HG03280 (cell line): Measurements from ENCODE around the gene HOXA7.

Source experiments
- ATAC-seq: cut with Tn5 transposase; IDR thresholded peaks from one replicate; pipeline ENCODE4 v1.9.1; 2021; ENCODE audit warnings: mild to moderate bottlenecking, moderate library complexity; ENCODE audit not compliant: unreplicated experiment

HOXA7 gene

DNA sequence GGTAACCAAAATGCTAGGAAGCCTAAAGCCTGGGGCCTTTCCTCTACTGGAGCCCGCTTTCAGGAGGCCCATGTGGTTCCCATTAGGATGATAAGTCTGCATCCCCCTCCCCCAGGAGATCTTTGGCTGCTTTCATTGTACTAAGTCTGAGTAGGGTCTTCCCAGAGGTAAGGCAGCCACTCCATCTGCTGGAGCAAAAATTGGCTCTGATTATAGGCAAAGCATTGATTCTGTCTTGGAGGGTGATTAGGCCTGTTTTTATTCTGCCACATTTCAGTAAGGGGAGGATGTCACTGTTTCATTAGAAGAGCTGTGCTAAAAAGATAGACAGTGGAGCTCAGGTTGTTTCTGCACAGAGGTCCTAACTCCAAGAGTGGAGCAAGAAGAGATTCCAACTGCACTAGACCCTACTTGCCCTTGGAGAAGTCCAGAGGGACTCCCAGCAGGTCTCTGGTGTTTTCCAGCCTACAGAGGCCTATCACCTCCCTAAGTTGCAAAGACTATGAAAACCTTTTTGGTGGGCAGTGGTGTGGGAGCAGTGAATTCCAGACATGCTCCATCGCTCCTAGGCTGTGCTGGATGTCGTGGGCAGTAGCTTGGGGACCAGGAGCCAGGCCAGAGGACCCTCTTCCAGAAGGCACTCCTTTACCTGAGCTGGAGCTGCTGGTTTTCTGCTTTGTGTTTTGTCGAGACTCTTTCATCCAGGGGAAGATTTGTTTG, 46.8 kb downstream of the HOXA7 start:
- ATAC-seq: no peak

DNA sequence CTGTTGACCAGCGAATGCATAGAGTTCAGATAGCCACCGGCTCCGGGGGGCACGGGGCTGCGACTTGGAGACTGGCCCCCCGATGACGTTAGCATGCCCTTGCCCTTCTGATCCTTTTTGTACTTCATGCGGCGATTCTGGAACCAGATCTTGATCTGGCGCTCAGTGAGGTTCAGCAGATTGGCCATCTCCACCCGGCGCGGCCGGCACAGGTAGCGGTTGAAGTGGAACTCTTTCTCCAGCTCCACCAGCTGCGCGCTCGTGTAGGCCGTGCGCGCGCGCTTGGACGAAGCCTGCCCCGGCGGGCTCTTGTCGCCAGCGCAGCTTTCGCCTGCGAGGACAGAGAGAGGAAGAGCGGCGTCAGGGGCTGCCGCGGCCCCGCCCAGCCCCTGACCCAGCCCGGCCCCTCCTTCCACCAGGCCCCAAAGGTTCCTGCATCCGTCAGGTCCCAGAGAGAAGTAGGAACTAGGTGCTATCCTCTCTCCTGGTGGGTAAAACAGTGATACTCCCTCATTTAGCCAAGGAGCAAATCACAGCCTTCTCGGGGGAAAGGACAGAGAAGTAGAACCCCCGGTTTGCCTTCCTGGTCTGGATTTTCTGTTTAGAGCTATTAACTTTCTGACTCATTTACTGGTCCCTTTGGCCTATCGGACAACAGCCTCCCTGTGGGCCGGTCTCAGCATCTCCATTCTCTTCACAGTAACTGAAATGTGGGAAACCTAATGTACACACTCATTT, 47.9 kb downstream of the HOXA7 start:
- ATAC-seq: no peak

DNA sequence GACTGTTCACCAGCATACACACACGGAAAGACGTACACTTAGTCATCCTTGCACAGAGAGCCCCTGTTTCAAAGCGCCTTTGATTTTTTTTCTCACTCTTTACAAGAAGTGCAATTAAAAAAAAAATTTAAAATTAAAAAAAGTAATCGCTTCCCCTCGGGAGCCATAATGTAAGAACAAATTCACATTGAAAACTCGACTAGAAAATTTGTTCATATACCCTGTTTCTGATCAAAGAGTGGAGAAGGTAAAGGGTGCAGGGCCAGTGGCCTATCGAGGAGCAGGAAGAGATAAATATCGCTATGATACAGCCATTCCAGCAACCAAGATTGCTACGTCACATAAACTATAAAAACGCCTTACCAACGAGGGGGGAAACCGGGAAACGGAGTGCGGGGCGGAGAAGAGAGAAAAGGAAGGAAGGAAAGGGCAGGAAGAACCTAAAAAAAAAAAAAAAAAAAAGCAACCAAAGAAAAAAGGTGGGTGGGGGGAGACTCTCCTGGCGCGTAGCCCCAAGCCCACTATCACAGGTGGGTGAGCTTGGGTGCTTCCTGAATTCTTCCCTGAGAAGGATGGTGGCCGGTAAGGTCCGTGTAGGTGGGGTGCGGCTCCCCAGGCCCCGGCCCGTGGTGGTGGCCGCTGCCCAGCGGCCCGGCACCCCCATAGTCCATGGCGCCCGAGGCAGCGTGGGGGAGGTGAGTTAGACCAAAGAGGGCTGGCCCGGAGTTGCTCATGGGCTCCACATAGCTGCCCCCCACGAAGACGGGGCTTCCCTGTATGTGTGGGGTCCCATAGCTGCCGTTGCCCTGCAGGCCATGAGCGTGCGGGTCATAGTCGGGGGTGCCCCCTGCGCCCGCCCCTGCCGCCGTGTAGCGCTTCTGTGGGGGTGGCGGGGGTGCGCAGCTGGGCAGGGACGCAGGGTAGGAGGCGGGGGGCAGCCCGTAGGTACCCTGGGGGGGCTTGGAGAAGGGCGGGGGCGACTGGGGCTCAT, 48.8 kb downstream of the HOXA7 start:
- ATAC-seq: no peak

DNA sequence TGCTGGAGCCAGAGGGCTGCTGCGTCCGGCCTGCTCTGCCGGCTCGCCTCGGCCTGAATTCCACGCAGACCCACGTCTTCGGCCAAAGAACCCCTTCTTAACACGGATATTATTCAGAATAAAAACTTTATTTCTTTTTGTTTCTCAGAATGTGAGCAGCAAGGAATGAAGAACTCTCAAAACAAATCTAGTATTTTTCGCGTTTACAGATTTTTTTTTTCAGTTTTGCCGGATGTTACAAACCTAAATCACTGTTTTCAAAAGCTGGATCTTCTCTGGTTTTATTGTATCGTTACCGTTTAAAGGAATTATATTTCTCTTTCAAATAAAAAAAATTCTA, 49.6 kb downstream of the HOXA7 start:
- ATAC-seq: no peak

DNA sequence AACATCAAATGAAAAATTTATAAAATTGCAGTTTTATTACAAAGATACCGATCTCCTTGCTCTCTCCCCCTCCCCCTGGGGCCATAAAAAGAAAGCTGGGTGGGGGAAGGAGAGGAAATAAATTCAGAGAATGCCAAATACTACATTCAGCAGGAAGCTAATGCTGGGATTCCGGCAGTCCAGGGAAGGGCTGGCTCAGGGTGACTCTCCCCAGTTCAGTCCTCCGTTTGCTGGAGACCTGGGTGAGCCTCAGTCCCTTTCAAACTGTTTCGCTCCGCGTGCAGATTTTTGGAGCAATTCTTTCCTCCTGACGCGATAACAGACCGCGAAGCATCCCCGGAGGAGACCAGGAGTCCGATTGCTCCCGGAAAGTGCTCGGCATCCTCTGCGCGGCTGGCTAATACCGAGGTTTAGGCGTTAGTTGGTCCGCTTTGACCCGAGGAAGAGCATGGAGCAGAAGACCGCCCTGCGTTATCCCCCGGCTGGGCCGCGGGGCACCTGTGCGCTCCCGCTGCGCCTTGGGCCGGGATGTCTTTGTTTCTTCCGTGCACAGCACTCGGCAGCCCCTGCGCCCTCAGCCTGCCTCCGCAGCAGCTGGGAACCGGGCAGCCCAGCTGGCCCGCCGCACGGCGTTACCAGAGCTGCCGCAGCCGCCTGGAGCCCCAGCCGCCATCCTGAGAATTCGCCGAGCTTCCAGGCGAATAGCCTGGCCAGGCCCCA, 50.1 kb downstream of the HOXA7 start:
- ATAC-seq: no peak

DNA sequence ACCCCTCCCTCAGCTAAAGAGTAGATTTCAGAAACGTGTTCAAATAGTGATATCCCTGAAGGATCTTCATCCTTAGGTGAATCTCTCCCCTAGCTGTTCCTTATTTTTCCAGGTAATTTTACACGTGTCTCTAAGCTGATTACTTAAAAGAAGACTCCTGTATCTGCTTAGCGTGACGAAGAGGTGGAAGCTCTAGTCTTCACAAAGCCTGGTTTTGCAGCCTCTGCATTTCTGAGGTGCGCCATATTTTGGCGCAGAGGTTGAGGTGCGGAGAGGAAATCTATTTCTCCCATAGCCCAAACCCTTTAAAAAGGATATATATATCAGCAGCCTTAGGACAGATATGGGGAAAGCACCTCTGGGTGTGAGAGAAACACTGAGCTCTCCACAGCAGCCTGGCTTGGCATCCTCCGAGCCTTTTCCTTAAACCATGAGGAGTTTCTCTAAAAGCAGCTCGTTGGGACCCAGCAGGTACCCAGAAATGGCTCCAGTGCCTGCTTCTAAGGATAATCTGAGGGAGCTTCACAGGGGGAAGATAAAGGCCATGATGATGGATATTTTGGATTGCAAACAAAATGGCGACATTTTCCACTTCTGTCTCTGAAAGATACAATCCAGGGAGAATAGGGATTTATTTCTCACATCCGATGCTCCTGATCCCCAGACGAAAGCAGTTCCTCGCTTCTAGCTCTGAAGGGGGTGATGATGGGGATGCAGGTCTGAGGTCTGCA, 51.0 kb downstream of the HOXA7 start:
- ATAC-seq: no peak

DNA sequence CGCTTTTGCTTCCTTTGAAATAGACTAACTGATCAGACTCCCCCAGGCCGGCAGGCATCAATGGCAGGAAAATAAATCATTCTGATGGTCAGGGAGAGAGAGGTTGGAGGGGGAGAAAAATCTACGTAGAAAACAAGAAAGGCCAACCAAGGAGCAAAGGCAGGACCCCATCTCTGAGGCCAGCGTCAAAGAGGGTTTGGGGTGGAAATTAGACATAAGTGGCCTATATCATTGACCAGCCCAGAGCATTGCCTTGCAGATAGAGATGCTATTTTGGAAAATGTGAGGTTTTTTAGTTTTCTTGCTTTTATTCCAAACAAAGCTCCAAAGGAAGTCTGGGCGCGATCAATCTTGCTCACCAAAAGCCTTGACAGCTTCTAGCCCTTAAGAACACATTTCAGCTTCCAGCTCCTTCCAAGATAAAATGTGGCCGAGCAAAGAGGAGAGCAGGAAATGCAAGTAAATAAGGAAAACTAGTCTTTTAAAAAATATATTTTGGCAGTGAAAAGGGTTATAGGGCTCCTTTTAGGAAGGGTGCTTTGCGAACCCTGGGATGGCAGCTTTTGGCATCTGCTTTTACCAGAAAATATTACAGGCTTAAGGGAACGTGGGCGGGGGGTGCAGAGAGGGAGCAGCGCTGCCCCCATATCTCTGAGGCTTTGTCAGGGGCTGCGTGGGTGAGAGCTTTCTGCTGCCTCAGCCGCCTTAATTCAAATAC, 52.0 kb downstream of the HOXA7 start:
- no peak for ATAC-seq
